RWPE1 (cell line): ENCODE measurements around the gene SLC7A14.

Source experiments
- CTCF ChIA-PET: fragments of 350-600 bp; sonication (Branson Sonifier 250); formaldehyde crosslinking; extraction: SDS; loops from one replicate; lab custom pipeline; 2021; lab: Yijun Ruan, JAX
- POLR2A ChIA-PET: fragments of 400-600 bp; formaldehyde crosslinking; extraction: SDS; loops from one replicate; lab custom pipeline; 2020; ENCODE audit warnings: antibody characterized with exemption; ENCODE audit not compliant: low non-redundant PET; lab: Yijun Ruan, JAX
- DNase-seq: peaks from one replicate; pipeline ENCODE4 v3.0.0; 2012; ENCODE audit warnings: low spot score
- H3K27ac ChIP-seq: fragments of 450-650 bp; 2 replicates; pipeline ENCODE4 v1.5.1; 2017
- TF ChIP-seq, protein P1 (sequence below): fragments of 450-650 bp; conservative IDR thresholded peaks from 2 replicates; pipeline ENCODE4 v1.5.1; 2017; ENCODE audit warnings: low read depth, mild to moderate bottlenecking

SLC7A14 gene

DNA sequence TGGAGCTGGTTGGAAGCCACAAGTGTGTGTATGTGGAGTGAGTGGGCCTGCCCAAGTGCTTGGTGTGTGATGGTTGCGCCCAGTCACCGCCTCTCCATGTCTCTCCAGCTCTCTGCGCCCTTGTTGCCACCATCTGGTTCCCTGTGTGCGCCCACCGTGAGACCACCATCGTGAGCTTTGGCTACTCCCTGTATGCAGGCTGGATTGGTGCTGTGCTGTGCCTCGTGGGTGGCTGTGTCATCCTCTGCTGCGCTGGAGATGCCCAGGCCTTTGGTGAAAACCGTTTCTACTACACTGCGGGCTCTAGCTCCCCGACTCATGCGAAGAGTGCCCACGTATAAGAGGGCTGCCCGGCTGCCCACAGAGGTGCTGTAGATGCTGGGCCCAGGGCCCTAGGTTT, 153.5 kb downstream of the SLC7A14 start:
- ChIA-PET CTCF (interaction anchor here (1.2 kb wide), 1 partner anchor 18 kb away, joined by 4 read pairs; no protein-coding TSS in a partner anchor), POLR2A (no interaction called here)
- DNase-seq, result no peak
- TF ChIP-seq, protein P1, sequence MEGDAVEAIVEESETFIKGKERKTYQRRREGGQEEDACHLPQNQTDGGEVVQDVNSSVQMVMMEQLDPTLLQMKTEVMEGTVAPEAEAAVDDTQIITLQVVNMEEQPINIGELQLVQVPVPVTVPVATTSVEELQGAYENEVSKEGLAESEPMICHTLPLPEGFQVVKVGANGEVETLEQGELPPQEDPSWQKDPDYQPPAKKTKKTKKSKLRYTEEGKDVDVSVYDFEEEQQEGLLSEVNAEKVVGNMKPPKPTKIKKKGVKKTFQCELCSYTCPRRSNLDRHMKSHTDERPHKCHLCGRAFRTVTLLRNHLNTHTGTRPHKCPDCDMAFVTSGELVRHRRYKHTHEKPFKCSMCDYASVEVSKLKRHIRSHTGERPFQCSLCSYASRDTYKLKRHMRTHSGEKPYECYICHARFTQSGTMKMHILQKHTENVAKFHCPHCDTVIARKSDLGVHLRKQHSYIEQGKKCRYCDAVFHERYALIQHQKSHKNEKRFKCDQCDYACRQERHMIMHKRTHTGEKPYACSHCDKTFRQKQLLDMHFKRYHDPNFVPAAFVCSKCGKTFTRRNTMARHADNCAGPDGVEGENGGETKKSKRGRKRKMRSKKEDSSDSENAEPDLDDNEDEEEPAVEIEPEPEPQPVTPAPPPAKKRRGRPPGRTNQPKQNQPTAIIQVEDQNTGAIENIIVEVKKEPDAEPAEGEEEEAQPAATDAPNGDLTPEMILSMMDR, result no peak
- no peak overlapping the region for H3K27ac ChIP-seq

DNA sequence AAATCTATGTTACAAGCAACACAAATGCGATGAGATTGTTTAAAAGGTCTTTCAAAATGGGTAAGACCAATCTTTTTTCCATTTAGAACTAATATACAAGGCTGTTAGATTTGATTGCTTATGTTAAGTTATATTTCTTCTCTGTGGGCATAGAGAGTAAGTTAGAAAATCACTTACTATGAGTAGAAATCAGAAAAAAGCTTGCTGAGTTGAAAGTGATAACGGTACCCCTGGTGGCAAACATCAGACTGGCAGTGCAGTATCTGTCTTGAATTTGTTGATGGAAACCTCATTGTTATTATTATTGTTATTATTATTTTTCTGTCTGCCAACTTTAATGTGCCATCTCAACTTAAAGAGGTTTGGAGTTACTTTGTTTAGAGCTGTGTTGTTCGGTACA, 154.8 kb downstream of the SLC7A14 start:
- H3K27ac ChIP-seq, result no peak overlapping the region
- CTCF ChIA-PET, result interaction anchor here (0.8 to 1.2 kb wide), 2 partner anchors 14 to 24 kb away, joined by 5 read pairs; no protein-coding TSS in a partner anchor
- no peak for DNase-seq
- TF ChIP-seq, protein P1, result no peak
- POLR2A ChIA-PET, result no interaction called here

DNA sequence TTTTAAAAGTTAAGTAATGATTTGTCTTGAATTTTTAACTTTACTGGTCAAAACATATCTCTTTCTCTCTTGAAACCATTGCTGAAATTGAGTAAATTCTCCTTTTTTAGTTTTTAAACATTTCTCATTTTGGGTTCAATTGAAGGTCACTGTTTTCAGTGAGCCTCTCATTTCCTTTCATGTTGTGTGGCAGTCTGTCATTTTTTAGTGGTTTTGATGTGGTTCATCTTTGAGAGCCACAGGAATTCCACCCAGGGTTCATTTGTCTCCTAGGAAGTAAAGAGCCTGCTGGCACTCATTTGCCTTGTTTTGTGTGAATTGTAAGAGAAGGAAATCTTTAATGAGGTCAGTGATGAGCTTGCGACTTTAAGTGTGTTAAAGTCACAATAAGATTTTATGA, 156.8 kb downstream of the SLC7A14 start:
- no peak overlapping the region for H3K27ac ChIP-seq
- TF ChIP-seq, protein P1, result no peak
- CTCF ChIA-PET, result interaction anchor here (0.6 kb wide), 1 partner anchor 18 kb away, joined by 6 read pairs; no protein-coding TSS in a partner anchor
- DNase-seq, result no peak
- POLR2A ChIA-PET, result no interaction called here

DNA sequence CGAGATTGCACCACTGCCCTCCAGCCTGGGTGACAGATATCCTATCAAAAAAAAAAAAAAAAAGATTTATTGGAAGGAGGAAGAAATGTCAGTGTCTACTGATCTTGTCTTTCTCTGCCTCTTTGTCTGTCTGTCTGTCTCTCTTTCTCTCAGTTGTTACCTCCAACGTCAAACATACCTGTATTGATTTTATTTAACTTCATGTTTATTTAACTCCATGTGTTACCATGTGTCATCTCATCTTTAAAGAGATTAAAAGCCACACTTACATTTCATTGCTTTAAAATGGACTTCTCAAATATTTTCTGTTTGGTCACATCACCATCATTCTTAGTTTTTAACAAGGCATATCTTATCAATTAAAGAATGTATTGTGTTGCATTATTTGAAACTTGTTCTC, 157.8 kb downstream of the SLC7A14 start:
- DNase-seq, result no peak
- CTCF ChIA-PET, result no interaction called here
- no peak overlapping the region for H3K27ac ChIP-seq
- POLR2A ChIA-PET, result no interaction called here
- TF ChIP-seq, protein P1, result no peak

DNA sequence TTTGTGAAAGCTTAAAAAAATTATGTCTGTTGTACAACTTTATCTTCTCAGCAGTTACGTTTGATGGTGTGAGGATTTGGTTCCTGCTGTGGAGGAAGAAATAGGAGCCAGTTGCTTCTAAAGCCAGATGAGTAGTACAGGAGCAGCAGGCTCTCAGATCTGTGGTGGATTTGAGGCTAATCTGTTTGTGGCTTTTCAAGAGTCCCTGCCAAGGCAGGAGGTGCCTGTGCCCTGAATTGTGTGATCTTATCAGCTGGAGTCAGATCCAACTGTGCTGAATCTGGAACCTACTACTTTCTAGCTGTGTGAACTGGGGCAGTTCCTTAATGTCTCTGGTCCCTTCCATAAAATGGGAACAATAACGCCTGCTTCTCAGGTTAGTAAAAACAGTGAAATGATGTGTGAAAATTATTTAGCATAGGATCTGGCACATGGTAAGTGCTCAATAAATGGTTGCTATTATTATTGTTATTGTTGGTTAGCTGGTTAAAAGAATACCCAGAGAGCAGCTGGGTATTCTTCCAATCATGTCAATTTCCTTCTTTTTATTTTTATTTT, 159.6 kb downstream of the SLC7A14 start:
- H3K27ac ChIP-seq, result no peak overlapping the region
- ChIA-PET POLR2A (no interaction called here), CTCF (interaction anchor here (0.5 to 1.1 kb wide), 3 partner anchors 29 to 1474 kb away, joined by 3 to 4 read pairs (median 4); no protein-coding TSS in a partner anchor)
- TF ChIP-seq, protein P1, result no peak
- no peak for DNase-seq

DNA sequence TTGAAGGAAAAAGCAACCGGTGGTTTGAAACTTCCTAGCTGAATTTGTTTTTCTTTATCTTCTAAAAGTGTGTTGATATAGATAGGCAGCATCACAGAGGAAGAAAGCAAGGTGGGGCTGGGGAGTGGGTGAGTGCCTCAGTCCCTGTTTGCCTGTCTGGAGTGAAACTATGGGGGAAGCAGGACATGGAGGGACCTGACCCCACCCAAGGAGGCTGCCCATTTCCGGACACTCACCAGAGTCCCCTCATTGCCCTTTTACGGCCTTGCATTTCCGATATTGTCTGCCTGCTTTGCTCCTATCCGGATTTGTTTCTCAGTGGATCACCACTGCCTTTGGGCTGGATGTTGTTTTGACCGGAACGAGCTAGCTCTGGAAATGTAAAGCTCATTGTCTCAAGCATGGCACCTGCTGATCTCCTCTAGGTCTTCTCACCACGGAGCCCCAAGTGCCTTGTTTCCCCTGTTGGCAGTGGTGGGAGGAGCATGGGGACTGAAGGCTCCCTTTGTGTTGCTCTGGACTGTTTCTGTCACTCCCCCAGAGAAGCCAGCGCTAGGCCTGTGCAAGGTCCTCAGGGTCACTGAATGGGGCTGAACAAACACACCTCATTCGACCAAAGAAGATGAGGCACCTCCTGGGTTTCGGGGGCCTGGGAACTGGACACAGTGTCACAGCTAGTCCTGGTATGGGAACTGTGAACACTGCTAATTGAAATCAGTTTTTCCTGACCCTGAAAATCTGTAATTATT, 160.2 kb downstream of the SLC7A14 start:
- TF ChIP-seq, protein P1, result no peak
- DNase-seq, result no peak
- POLR2A ChIA-PET, result no interaction called here
- H3K27ac ChIP-seq, result no peak overlapping the region
- CTCF ChIA-PET, result interaction anchor here (0.6 to 1.1 kb wide), 2 partner anchors 30 to 386 kb away, joined by 3 to 4 read pairs; no protein-coding TSS in a partner anchor
